Measurements from ENCODE around the gene RAPGEF2.

RAPGEF2 gene

GRCh38 chr4:159363361-159363760 lies 260.5 kb downstream of the RAPGEF2 start:
- Histone ChIP-seq H3K9me3 (ENCODE audit: insufficient read depth, low read length) (no peaks in the 10 kb centered on the region), H3K79me2 (ENCODE audit: insufficient read depth, low read length) (no peaks in the 10 kb centered on the region), H2AFZ (ENCODE audit: low read depth, low read length, severe bottlenecking) (no peak overlapping the region), H3K27me3 (ENCODE audit: low read length) (no peaks in the 10 kb centered on the region), H3K4me2 (ENCODE audit: low read depth, low read length, poor library complexity, severe bottlenecking) (no peak overlapping the region), H3K4me3 (ENCODE audit: insufficient read depth, low read length, poor library complexity, severe bottlenecking) (no peak overlapping the region), H3K9me2 (replicated peaks; ENCODE audit: insufficient read depth, low read length) (no peaks in the 10 kb centered on the region), H3K9ac (ENCODE audit: low read length) (no peak overlapping the region), H3F3A (ENCODE audit: insufficient read depth) (no peaks in the 10 kb centered on the region), H4K20me1 (ENCODE audit: low read depth, low read length) (no peaks in the 10 kb centered on the region), H3K36me3 (ENCODE audit: low read length) (no peaks in the 10 kb centered on the region), H3K27ac (ENCODE audit: low read depth, low read length) (no peak overlapping the region)
- TF ChIP-seq EZH2phosphoT487 (conservative IDR thresholded peaks at IDR 0.05; ENCODE audit: low read length) = no peak
- no peak for TF ChIP-seq CTCF (IDR thresholded peaks at IDR 0.05; ENCODE audit: insufficient read depth, low read length, poor library complexity, severe bottlenecking)

- Histone ChIP-seq H4K20me1 (ENCODE audit: low read depth, low read length) (no peaks in the 10 kb centered on the region), H3K27ac (ENCODE audit: low read depth, low read length) (no peak overlapping the region), H3K79me2 (ENCODE audit: insufficient read depth, low read length) (no peaks in the 10 kb centered on the region), H3F3A (ENCODE audit: insufficient read depth) (no peaks in the 10 kb centered on the region), H3K4me3 (ENCODE audit: insufficient read depth, low read length, poor library complexity, severe bottlenecking) (no peak overlapping the region), H3K9ac (ENCODE audit: low read length) (no peak overlapping the region), H3K9me3 (ENCODE audit: insufficient read depth, low read length) (no peaks in the 10 kb centered on the region), H3K4me2 (ENCODE audit: low read depth, low read length, poor library complexity, severe bottlenecking) (no peak overlapping the region), H3K9me2 (replicated peaks; ENCODE audit: insufficient read depth, low read length) (no peaks in the 10 kb centered on the region), H3K27me3 (ENCODE audit: low read length) (no peaks in the 10 kb centered on the region), H2AFZ (ENCODE audit: low read depth, low read length, severe bottlenecking) (no peak overlapping the region), H3K36me3 (ENCODE audit: low read length) (no peaks in the 10 kb centered on the region)
- TF ChIP-seq CTCF (IDR thresholded peaks at IDR 0.05; ENCODE audit: insufficient read depth, low read length, poor library complexity, severe bottlenecking) (no peak), EZH2phosphoT487 (conservative IDR thresholded peaks at IDR 0.05; ENCODE audit: low read length) (no peak)
These were observed 264.3 kb downstream of the RAPGEF2 start for GRCh38 chr4:159366966-159367780.

DNA sequence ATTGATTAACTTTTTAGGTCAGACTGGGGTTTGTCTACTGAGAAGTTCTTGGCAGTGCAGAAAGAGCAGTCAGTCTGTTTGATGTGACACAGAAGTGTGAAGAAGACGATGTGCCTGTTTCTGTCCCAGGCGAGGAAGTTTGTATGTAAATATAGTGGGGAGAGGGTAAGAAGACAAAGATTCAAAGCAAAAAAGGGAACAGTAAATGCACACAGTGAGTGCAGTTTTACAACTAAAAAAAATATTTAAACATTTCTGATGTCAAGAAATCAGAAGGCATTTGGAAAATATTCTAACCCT lies 264.9 kb downstream of the RAPGEF2 start:
- Histone ChIP-seq H3K9me3 (ENCODE audit: insufficient read depth, low read length) (no peaks in the 10 kb centered on the region), H3K36me3 (ENCODE audit: low read length) (no peaks in the 10 kb centered on the region), H3K4me3 (ENCODE audit: insufficient read depth, low read length, poor library complexity, severe bottlenecking) (no peak overlapping the region), H3K9ac (ENCODE audit: low read length) (no peak overlapping the region), H3K4me2 (ENCODE audit: low read depth, low read length, poor library complexity, severe bottlenecking) (no peak overlapping the region), H2AFZ (ENCODE audit: low read depth, low read length, severe bottlenecking) (no peak overlapping the region), H3K9me2 (replicated peaks; ENCODE audit: insufficient read depth, low read length) (no peaks in the 10 kb centered on the region), H4K20me1 (ENCODE audit: low read depth, low read length) (no peaks in the 10 kb centered on the region), H3K27me3 (ENCODE audit: low read length) (no peaks in the 10 kb centered on the region), H3F3A (ENCODE audit: insufficient read depth) (no peaks in the 10 kb centered on the region), H3K27ac (ENCODE audit: low read depth, low read length) (no peak overlapping the region), H3K79me2 (ENCODE audit: insufficient read depth, low read length) (no peaks in the 10 kb centered on the region)
- no peak for TF ChIP-seq EZH2phosphoT487 (conservative IDR thresholded peaks at IDR 0.05; ENCODE audit: low read length)
- TF ChIP-seq CTCF (IDR thresholded peaks at IDR 0.05; ENCODE audit: insufficient read depth, low read length, poor library complexity, severe bottlenecking) = no peak
